Cardiac muscle cell (in vitro differentiated cells and primary cell): ENCODE measurements around the gene PYM1. TPM values are rescaled to one million over a fixed set of nuclear protein-coding genes. Genes with fewer than 3 reads are reported as not detected.
A peak's percentile ranks its signal among the peaks of the same experiment; 100 is the strongest.

Source experiments
- DNase-seq, 2 donors: peaks; one replicate each; pipeline versions ENCODE4 v3.0.0 to v3.0.0-alpha.2; 2010 to 2017; ENCODE audit warnings: low read depth in 1 of 2, low spot score in 1 of 2
- H3K27ac ChIP-seq: fragments of 200-600 bp; sonication (generic); 2 replicates; pipeline ENCODE4 v1.5.1; 2016
- H3K27me3 ChIP-seq: fragments of 200-600 bp; sonication (generic); 2 replicates; pipeline ENCODE4 v1.6.0; 2016; ENCODE audit warnings: control low read depth
- H3K36me3 ChIP-seq: fragments of 200-600 bp; sonication (generic); 2 replicates; pipeline ENCODE4 v1.5.1; 2016; ENCODE audit warnings: control low read depth
- H3K4me1 ChIP-seq: fragments of 200-600 bp; sonication (generic); 2 replicates; pipeline ENCODE4 v1.8.1; 2017; ENCODE audit warnings: low read depth, mild to moderate bottlenecking, mixed run types
- H3K4me3 ChIP-seq: fragments of 200-600 bp; sonication (generic); 2 replicates; pipeline ENCODE4 v1.5.1; 2016; ENCODE audit warnings: mild to moderate bottlenecking
- H3K9me3 ChIP-seq: fragments of 200-600 bp; sonication (generic); 2 replicates; pipeline ENCODE4 v1.5.1; 2017; ENCODE audit warnings: low read depth, mild to moderate bottlenecking, control low read depth
- CTCF ChIP-seq: IDR thresholded peaks from 2 replicates; pipeline ENCODE4 v1.5.1; 2012; ENCODE audit warnings: low read depth, mild to moderate bottlenecking, low read length
- polyA plus RNA-seq: library from polyadenylated mRNA; unstranded; fragments of >200 nt; fragmentation: Nextera tagmentation; extraction: Ambion mirVana; gene quantifications from 2 replicates; pipeline ENCODE4 v1.2.1, GENCODE V29; 2016
- total RNA-seq: library from RNA; depleted of rRNA; stranded (reverse); fragments of >200 nt; gene quantifications from 2 replicates; pipeline ENCODE4 v1.2.3, GENCODE V29; 2016

Gene PYM1
- total and polyA plus RNA-seq, 2 experiments from 2014 or later, result 55.3 to 82.9 TPM

- no peaks in the 10 kb centered on the region for H3K4me1 ChIP-seq
- H3K36me3 ChIP-seq, result no peaks in the 10 kb centered on the region
- no peak for TF ChIP-seq CTCF
- no peaks in the 10 kb centered on the region for H3K9me3 ChIP-seq
- H3K27me3 ChIP-seq, result peaks cover 23% of the 10 kb centered on the region
- no peak overlapping the region for H3K27ac ChIP-seq
- H3K4me3 ChIP-seq, result no peak overlapping the region
- DNase-seq, result no peak
Measured at GRCh38 chr12:55937981-55938380, 10.3 kb upstream of the PYM1 start.

- Histone ChIP-seq H3K27me3 (peaks cover 27% of the 10 kb centered on the region), H3K36me3 (no peaks in the 10 kb centered on the region), H3K9me3 (no peaks in the 10 kb centered on the region), H3K27ac (no peak overlapping the region), H3K4me3 (no peak overlapping the region), H3K4me1 (peaks cover 5% of the 10 kb centered on the region)
- TF ChIP-seq CTCF, result peak; percentile 12
- peak in 1 of 2 donors; percentile 21 for DNase-seq
Measured at GRCh38 chr12:55935738-55936151, 8.1 kb upstream of the PYM1 start.

- Histone ChIP-seq H3K27me3 (peaks cover 27% of the 10 kb centered on the region), H3K36me3 (no peaks in the 10 kb centered on the region), H3K4me1 (peaks cover 5% of the 10 kb centered on the region), H3K4me3 (no peak overlapping the region), H3K9me3 (no peaks in the 10 kb centered on the region), H3K27ac (no peak overlapping the region)
- DNase-seq, result no peak
- no peak for TF ChIP-seq CTCF
Measured at GRCh38 chr12:55934773-55935172, 7.1 kb upstream of the PYM1 start.

- H3K9me3 ChIP-seq, result no peaks in the 10 kb centered on the region
- peaks cover 27% of the 10 kb centered on the region for H3K27me3 ChIP-seq
- DNase-seq, result peak in 1 of 2 donors; percentile 56
- H3K4me3 ChIP-seq, result no peak overlapping the region
- H3K36me3 ChIP-seq, result no peaks in the 10 kb centered on the region
- no peak overlapping the region for H3K27ac ChIP-seq
- no peak for TF ChIP-seq CTCF
- H3K4me1 ChIP-seq, result peaks cover 5% of the 10 kb centered on the region
Measured at GRCh38 chr12:55933799-55934742, 6.4 kb upstream of the PYM1 start.

GRCh38 chr12:55933169-55933798 lies 5.6 kb upstream of the PYM1 start:
- H3K27ac ChIP-seq, result no peak overlapping the region
- H3K4me3 ChIP-seq, result no peak overlapping the region
- peaks cover 5% of the 10 kb centered on the region for H3K4me1 ChIP-seq
- H3K36me3 ChIP-seq, result no peaks in the 10 kb centered on the region
- TF ChIP-seq CTCF, result no peak
- no peaks in the 10 kb centered on the region for H3K9me3 ChIP-seq
- H3K27me3 ChIP-seq, result peaks cover 27% of the 10 kb centered on the region
- DNase-seq, result no peak
